ENCODE measurements around the gene ATXN10.

DNA sequence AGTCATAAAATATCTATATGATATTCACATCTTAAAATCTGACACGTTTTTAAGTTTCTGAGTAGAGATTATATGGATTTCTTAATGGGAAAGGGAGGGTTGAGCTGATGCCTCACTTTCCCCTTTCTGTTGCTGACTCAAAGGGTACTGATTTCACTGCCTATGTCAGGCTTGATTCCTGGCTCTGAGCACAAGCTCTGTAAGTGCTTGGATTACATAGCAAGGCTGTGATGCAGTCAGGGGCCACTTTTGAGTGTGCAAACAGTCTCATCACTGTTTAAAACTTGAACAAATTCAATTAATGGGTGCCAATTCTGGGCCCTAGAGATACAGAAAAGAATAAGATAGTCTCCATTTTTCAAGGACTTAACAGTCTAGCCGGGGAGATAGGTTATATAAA, 14.4 kb downstream of the ATXN10 start:
- TF ChIP-seq GATA2 (IDR thresholded peaks at IDR 0.05; ENCODE audit: low read depth, low read length), result no peak
- no peak for TF ChIP-seq GATA3 (IDR thresholded peaks at IDR 0.05; ENCODE audit: low read depth, low read length)
